NCI-H345 (cell line): ENCODE measurements around the gene CAMKK1.

ENCODE experiments used
- DNase-seq: peaks from one replicate; lab custom pipeline; 2025; lab: John Stamatoyannopoulos, UW

The CAMKK1 gene

DNA sequence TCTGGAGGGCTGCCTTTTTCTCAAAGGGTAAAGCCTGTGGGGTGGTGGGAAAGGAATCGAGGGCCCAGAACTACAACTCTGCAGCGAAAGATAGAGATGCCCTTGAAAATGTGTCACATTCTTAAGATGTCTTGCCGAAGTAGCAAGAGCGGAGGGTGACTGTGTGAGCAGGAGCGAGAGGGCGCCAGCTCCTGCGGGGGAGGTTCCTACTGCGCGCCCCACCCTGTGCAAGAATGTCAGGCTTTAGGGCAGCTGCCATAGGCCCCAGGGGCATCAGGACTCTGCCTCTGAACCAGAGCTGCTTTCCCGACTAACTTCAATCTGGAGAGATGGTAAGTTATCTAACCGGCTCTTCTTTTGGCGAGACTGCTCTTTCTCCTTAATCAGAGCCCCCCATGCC lies 80.1 kb downstream of the CAMKK1 start:
- DNase-seq, result no peak

DNA sequence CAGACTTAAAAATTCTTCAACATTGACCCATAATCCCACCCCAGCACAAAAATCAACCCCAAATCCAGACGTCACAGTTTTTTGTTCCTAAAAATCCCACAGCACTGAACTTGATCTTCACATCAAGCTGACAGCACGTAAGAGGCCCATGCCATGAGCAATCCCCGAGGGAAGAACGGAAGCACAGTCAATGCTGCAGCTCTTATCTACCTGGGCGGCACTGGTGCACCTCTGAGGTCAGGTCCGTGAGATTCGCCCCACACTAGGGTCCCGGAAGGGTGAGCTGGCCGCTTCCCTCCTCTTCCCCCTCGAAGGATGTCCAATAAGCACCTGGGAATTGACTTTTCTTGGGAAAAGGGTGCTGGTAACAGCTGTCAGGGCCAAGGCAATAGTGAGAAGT lies 80.6 kb downstream of the CAMKK1 start:
- DNase-seq, result no peak
